ENCODE results near the gene ANKRD2.

DNA sequence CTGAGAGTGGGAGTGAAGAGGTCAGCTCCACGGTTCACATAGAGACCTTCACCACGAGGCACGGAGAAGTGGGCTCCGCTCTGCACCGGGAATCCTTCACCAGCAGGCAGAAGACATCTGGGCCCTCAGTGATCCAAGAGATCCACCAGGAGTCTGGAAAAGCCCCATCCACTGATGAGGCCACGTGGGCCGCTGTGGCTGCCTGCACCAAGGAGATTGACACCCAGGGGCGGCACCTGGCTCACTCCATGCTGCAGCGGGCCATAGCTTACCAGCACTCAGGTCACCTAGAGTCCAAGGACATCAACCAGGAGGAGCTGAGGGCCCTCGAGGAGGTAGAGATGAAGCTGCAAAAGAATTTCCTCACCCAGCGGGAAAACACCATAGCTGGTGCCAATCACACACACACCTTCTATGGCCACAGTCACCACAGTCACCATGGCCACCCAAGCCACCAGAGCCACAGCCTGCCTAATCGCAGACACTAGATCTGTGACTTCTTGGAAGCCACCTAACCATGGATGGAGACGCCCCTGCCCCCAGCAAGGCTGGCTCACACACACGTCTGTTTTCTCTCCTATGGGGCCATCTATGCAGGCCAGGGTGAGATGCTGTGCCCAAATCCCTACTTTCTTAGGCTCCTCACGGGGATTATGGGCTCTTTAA is 17.6 kb downstream of the ANKRD2 start:
- TF ChIP-seq EZH2 (IDR thresholded peaks at IDR 0.05; ENCODE audit: insufficient read depth, poor library complexity, severe bottlenecking) (no peak), EZH2phosphoT487 (IDR thresholded peaks at IDR 0.05; ENCODE audit: insufficient read depth, low read depth) (no peak)

Measured in GM23248 (cell line).